H1 (cell line): Measurements from ENCODE around the gene ELANE. TPM values are rescaled to one million over a fixed set of nuclear protein-coding genes. Genes with fewer than 3 reads are reported as not detected.

Source experiments
- CTCF ChIA-PET: fragments of 300-600 bp; sonication (Branson Sonifier 250); formaldehyde crosslinking; loops from one replicate; lab custom pipeline; 2021; ENCODE audit not compliant: partially characterized antibody; lab: Charles Lee
- POLR2A ChIA-PET: fragments of 300-600 bp; sonication (Branson Sonifier 250); formaldehyde crosslinking; loops from one replicate; lab custom pipeline; 2021; ENCODE audit warnings: inconsistent platforms; ENCODE audit not compliant: partially characterized antibody; lab: Charles Lee
- DNase-seq, 2 experiments: peaks; one replicate each; pipeline versions ENCODE4 v3.0.0 to v3.0.0-alpha.2; 2010 to 2022; ENCODE audit warnings: low spot score in 2 of 2, low read depth in 1 of 2, mixed read lengths in 1 of 2
- FAIRE-seq: peaks from 2 replicates; lab custom pipeline; 2011; peaks lifted over from hg19 to GRCh38; lab: Jason Lieb, UNC
- H2AFZ ChIP-seq: 2 replicates; pipeline ENCODE4 v1.8.1; 2012; ENCODE audit warnings: low read length, inconsistent platforms
- H2AK5ac ChIP-seq: 2 replicates; pipeline ENCODE4 v1.6.1; 2013; ENCODE audit warnings: low read depth, low read length
- H2BK120ac ChIP-seq: replicated peaks from 2 replicates; pipeline ENCODE3; 2013; ENCODE audit warnings: low read depth, low read length, inconsistent platforms
- H2BK12ac ChIP-seq: 2 replicates; pipeline ENCODE4 v1.6.1; 2013; ENCODE audit warnings: low read depth, low read length
- H2BK15ac ChIP-seq: 2 replicates; pipeline ENCODE4 v1.6.1; 2013; ENCODE audit warnings: low read length
- H2BK20ac ChIP-seq: 2 replicates; pipeline ENCODE4 v1.6.1; 2013; ENCODE audit warnings: low read length
- H2BK5ac ChIP-seq: 2 replicates; pipeline ENCODE4 v1.6.1; 2013; ENCODE audit warnings: low read depth, low read length
- H3K14ac ChIP-seq: 2 replicates; pipeline ENCODE4 v1.6.1; 2013; ENCODE audit warnings: inconsistent platforms; ENCODE audit not compliant: insufficient read length
- H3K18ac ChIP-seq: 2 replicates; pipeline ENCODE4 v1.6.1; 2013; ENCODE audit warnings: low read length; ENCODE audit errors: extremely low read depth
- H3K23ac ChIP-seq: 2 replicates; pipeline ENCODE4 v1.6.1; 2013; ENCODE audit warnings: inconsistent platforms; ENCODE audit not compliant: insufficient read length
- H3K23me2 ChIP-seq: 2 replicates; pipeline ENCODE4 v1.6.1; 2013; ENCODE audit warnings: low read depth, low read length
- H3K27ac ChIP-seq: 2 replicates; pipeline ENCODE4 v1.6.1; 2011; ENCODE audit warnings: low read depth, low read length, inconsistent platforms
- H3K27me3 ChIP-seq, 4 experiments: replicated peaks in 1 of 4; 1 replicate in 1 of 4; 2 replicates in 3 of 4; pipeline versions ENCODE4 v1.6.1 to v1.8.1; 2011 to 2013; ENCODE audit warnings: low read length in 3 of 4, mild to moderate bottlenecking in 3 of 4, inconsistent platforms in 2 of 4, mixed read lengths in 2 of 4, moderate library complexity in 1 of 4; ENCODE audit not compliant: control insufficient read depth in 3 of 4, insufficient read depth in 3 of 4; ENCODE audit errors: extremely low read depth in 1 of 4
- H3K36me3 ChIP-seq, 4 experiments: 2 replicates each; pipeline versions ENCODE4 v1.6.1 to v1.8.1; 2011 to 2013; ENCODE audit warnings: mild to moderate bottlenecking in 4 of 4, low read length in 3 of 4, moderate library complexity in 2 of 4, control low read depth in 1 of 4, inconsistent platforms in 1 of 4; ENCODE audit not compliant: insufficient read depth in 4 of 4, control insufficient read depth in 2 of 4
- H3K4ac ChIP-seq: replicated peaks from 2 replicates; pipeline ENCODE3; 2013; ENCODE audit warnings: low read length, low read depth, mixed read lengths, inconsistent platforms; ENCODE audit not compliant: insufficient read length
- H3K4me1 ChIP-seq, 4 experiments: replicated peaks in 1 of 4; 1 replicate in 1 of 4; 2 replicates in 3 of 4; pipeline versions ENCODE4 v1.6.1 to v1.8.1; 2011 to 2013; ENCODE audit warnings: low read length in 3 of 4, inconsistent platforms in 2 of 4, mixed read lengths in 1 of 4; ENCODE audit not compliant: insufficient read depth in 4 of 4, control insufficient read depth in 3 of 4
- H3K4me2 ChIP-seq, 2 experiments: 2 replicates each; pipeline versions ENCODE4 v1.6.1 to v1.8.1; 2011 to 2013; ENCODE audit warnings: low read depth in 2 of 2, low read length in 2 of 2, control low read depth in 1 of 2, inconsistent platforms in 1 of 2, mild to moderate bottlenecking in 1 of 2; ENCODE audit not compliant: insufficient read depth in 1 of 2
- H3K4me3 ChIP-seq, 4 experiments: fragments of 200-600, 300-600 bp in 1 of 4; sonication (generic), shearing (Covaris generic), sonication (Bioruptor Twin) in 1 of 4; 2 replicates each; pipeline versions ENCODE4 v1.5.1 to v1.8.1; 2011 to 2016; ENCODE audit warnings: low read length in 4 of 4, low read depth in 3 of 4, control low read depth in 2 of 4, inconsistent platforms in 2 of 4, mild to moderate bottlenecking in 2 of 4, mixed read lengths in 1 of 4, moderate library complexity in 1 of 4; ENCODE audit not compliant: insufficient read depth in 2 of 4; ENCODE audit errors: extremely low read depth in 1 of 4
- H3K56ac ChIP-seq: replicated peaks from 2 replicates; pipeline ENCODE3; 2013; ENCODE audit warnings: low read depth, mild to moderate bottlenecking, mixed read lengths, low read length, inconsistent platforms; ENCODE audit not compliant: insufficient read length
- H3K79me1 ChIP-seq: 2 replicates; pipeline ENCODE4 v1.6.1; 2013; ENCODE audit warnings: low read depth, low read length, control low read depth
- H3K79me2 ChIP-seq, 2 experiments: 2 replicates each; pipeline versions ENCODE4 v1.6.1 to v1.8.1; 2012 to 2013; ENCODE audit warnings: low read length in 2 of 2, mild to moderate bottlenecking in 2 of 2, inconsistent platforms in 1 of 2; ENCODE audit not compliant: insufficient read depth in 2 of 2, control insufficient read depth in 1 of 2
- H3K9ac ChIP-seq, 4 experiments: replicated peaks in 1 of 4; 1 replicate in 1 of 4; 2 replicates in 3 of 4; pipeline versions ENCODE4 v1.6.1 to v1.8.1; 2011 to 2013; ENCODE audit warnings: low read depth in 3 of 4, low read length in 3 of 4, control low read depth in 2 of 4, mild to moderate bottlenecking in 2 of 4, moderate library complexity in 2 of 4, inconsistent platforms in 1 of 4; ENCODE audit errors: extremely low read depth in 1 of 4
- H3K9me3 ChIP-seq, 2 experiments: 2 replicates each; pipeline versions ENCODE4 v1.6.1 to v1.8.1; 2012 to 2013; ENCODE audit warnings: mild to moderate bottlenecking in 2 of 2, moderate library complexity in 2 of 2, control low read depth in 1 of 2, inconsistent platforms in 1 of 2, low read depth in 1 of 2, low read length in 1 of 2, mixed read lengths in 1 of 2; ENCODE audit not compliant: insufficient read depth in 2 of 2
- H4K20me1 ChIP-seq, 2 experiments: replicated peaks in 1 of 2; 2 replicates each; pipeline versions ENCODE3 to v1.8.1; 2011 to 2013; ENCODE audit warnings: inconsistent platforms in 2 of 2, low read length in 2 of 2, mild to moderate bottlenecking in 1 of 2; ENCODE audit not compliant: insufficient read depth in 2 of 2, control insufficient read depth in 1 of 2
- H4K5ac ChIP-seq: 2 replicates; pipeline ENCODE4 v1.6.1; 2013; ENCODE audit warnings: low read length, low read depth, mixed read lengths, inconsistent platforms; ENCODE audit not compliant: insufficient read length
- H4K8ac ChIP-seq: 2 replicates; pipeline ENCODE4 v1.8.0; 2013; ENCODE audit warnings: mild to moderate bottlenecking, moderate library complexity, low read length, inconsistent platforms; ENCODE audit not compliant: insufficient read depth; ENCODE audit errors: extremely low read depth
- H4K91ac ChIP-seq: replicated peaks from 2 replicates; pipeline ENCODE3; 2013; ENCODE audit warnings: low read length, mixed read lengths, inconsistent platforms; ENCODE audit not compliant: insufficient read length
- CBX8 ChIP-seq: fragments of 300-800, 300-1000 bp; sonication (generic); IDR thresholded peaks from 2 replicates; pipeline ENCODE4 v1.7.1; 2016; ENCODE audit warnings: low read depth, low read length, borderline replicate concordance
- CHD2 ChIP-seq: IDR thresholded peaks from 2 replicates; pipeline ENCODE4 v1.6.1; 2012; ENCODE audit warnings: low read length, improper control_type of control experiment
- FOSL1 ChIP-seq: IDR thresholded peaks from 2 replicates; pipeline ENCODE4 v1.6.1; 2011; ENCODE audit warnings: mild to moderate bottlenecking, low read depth, low read length, moderate library complexity; ENCODE audit not compliant: insufficient read depth
- GTF2F1 ChIP-seq: IDR thresholded peaks from 2 replicates; pipeline ENCODE4 v1.6.1; 2012; ENCODE audit warnings: low read depth, low read length, improper control_type of control experiment, borderline replicate concordance
- JUN ChIP-seq: IDR thresholded peaks from 2 replicates; pipeline ENCODE4 v1.6.1; 2011; ENCODE audit warnings: low read depth, mild to moderate bottlenecking, improper control_type of control experiment, low read length
- NANOG ChIP-seq: IDR thresholded peaks from 2 replicates; pipeline ENCODE4 v1.6.1; 2011; ENCODE audit warnings: low read length, low read depth, mild to moderate bottlenecking, inconsistent platforms; ENCODE audit not compliant: insufficient read depth, poor library complexity, severe bottlenecking
- SIRT6 ChIP-seq: IDR thresholded peaks from one replicate; pipeline ENCODE4 v1.7.1; 2012; ENCODE audit warnings: low read length, inconsistent platforms
- TAF1 ChIP-seq: IDR thresholded peaks from 2 replicates; pipeline ENCODE4 v1.6.1; 2011; ENCODE audit warnings: mild to moderate bottlenecking, low read depth, low read length
- TEAD4 ChIP-seq: IDR thresholded peaks from 2 replicates; pipeline ENCODE4 v1.6.1; 2012; ENCODE audit warnings: low read depth, low read length, inconsistent platforms, mixed read lengths
- USF2 ChIP-seq: IDR thresholded peaks from 2 replicates; pipeline ENCODE4 v1.6.1; 2011; ENCODE audit warnings: low read length, improper control_type of control experiment
- WGBS, 2 experiments: shearing (Covaris generic) in 1 of 2; methylation state at CpG; one replicate each; pipeline versions ENCODE4 v1.1.6 to v1.1.7; 2013 to 2015; ENCODE audit warnings: low lambda C conversion rate in 2 of 2, mixed read lengths in 2 of 2, inconsistent platforms in 1 of 2, low coverage in 1 of 2, missing lambda C conversion rate in 1 of 2; ENCODE audit not compliant: insufficient replicate concordance in 2 of 2, insufficient coverage in 1 of 2, insufficient read length in 1 of 2; ENCODE audit errors: extremely low coverage in 1 of 2, missing lambda C conversion rate in 1 of 2; 5-methylcytosine and 5-hydroxymethylcytosine counted together
- polyA plus RNA-seq, 7 experiments: library from polyadenylated mRNA; depleted of rRNA in 3 of 7; stranded (reverse) in 5 of 7; unstranded in 2 of 7; fragments of >200 nt in 5 of 7; fragments of 200-250 nt in 2 of 7; gene quantifications; 1 replicate in 5 of 7; 2 replicates in 1 of 7; 4 replicates in 1 of 7; pipeline versions ENCODE4 v1.2.1 to v1.2.3, GENCODE V29; 2011 to 2013; ENCODE audit warnings: missing spikeins in 2 of 7, mixed read lengths in 2 of 7
- total RNA-seq: library from RNA; stranded (reverse); fragmentation: NEBNext Ultra II Directional; extraction: Animal tissue kit (Norgen Biotek cat#: 25700); gene quantifications from 2 replicates; pipeline ENCODE4 v1.2.1, GENCODE V29; 2021

ELANE gene
- total and polyA plus RNA-seq, 2 of the 8 experiments (the other 6 are each of a cell fraction or from before 2014, with no cell fraction given) = not detected

DNA sequence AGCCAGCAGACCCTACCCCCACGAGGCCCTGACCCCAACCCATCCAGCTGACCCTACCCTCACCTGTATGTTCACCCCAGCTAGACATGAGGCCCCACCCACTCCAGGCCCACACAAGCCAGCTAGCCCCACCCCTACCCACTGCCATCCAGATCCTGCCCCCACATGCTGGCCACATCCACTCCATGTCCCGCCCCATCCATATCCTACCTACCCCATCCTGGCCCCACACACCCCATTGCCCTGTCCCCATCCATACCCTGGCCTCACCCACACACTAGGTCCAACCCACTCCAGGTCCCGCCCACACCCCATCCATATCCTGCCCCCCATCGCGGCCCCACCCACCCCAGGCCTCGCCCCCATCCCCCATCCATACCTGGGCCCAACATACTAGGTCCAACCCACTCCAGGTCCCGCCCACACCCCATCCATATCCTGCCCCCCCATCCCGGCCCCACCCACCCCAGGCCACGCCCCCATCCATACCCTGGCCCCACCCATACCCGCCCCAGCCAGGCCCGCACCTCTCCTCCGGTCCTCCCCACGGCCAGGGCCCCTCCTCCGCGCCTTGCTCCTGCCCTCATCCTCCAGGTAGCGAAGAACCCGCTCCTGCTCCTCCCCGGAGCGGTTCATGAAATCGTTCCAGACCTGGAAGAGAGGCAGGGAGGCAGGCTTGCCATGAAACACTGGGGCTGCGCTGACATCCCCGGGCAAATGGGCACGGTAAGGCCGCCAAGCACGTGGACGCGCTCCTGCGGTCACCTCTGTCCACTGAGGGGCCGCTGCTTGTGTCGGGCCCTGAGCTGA is 48.4 kb downstream of the ELANE start:
- 85% methylated on average over 17 of the region's 30 CpGs; no CpG with 5 or more reads in 1 of the 2 experiments for WGBS, 2 experiments
- H3K23ac ChIP-seq = no peak overlapping the region
- no peak overlapping the region for H3K27ac ChIP-seq
- H2BK15ac ChIP-seq = no peak overlapping the region; the same call in 1 of the 2 replicates
- no peak overlapping the region for H3K9ac ChIP-seq
- H3K4me3 ChIP-seq = no peak overlapping the region
- no peaks in the 10 kb centered on the region for H3K9me3 ChIP-seq
- no peak overlapping the region for H2BK20ac ChIP-seq
- H4K91ac ChIP-seq = no peak overlapping the region
- H2AFZ ChIP-seq = no peak overlapping the region
- peaks cover 13 to 27% of the 10 kb centered on the region in 2 experiments for H4K20me1 ChIP-seq
- H3K27me3 ChIP-seq = no peaks in the 10 kb centered on the region
- FAIRE-seq (no peak), DNase-seq (peak in 1 of 2 experiments; percentile 66)
- ChIA-PET CTCF (interaction anchor here (1.1 to 1.3 kb wide), 2 partner anchors 23 to 37 kb away, joined by 3 read pairs; no protein-coding TSS in a partner anchor), POLR2A (no interaction called here)
- peaks cover 0 to 9% (median 4%) of the 10 kb centered on the region in 4 experiments; a peak in 5 of 7 replicates for H3K4me1 ChIP-seq
- H3K4me2 ChIP-seq = no peak overlapping the region
- H3K23me2 ChIP-seq = peaks cover 3% of the 10 kb centered on the region; the same call in 1 of the 2 replicates
- H3K4ac ChIP-seq = no peak overlapping the region
- no peak overlapping the region for H4K5ac ChIP-seq
- no peak overlapping the region for H3K56ac ChIP-seq
- H3K79me2 ChIP-seq = peaks cover 0 to 9% of the 10 kb centered on the region in 2 experiments; a peak in 2 of 4 replicates
- H2BK120ac ChIP-seq = no peak overlapping the region
- H4K8ac ChIP-seq = peak overlapping the region; percentile 35; the same call in 1 of the 2 replicates
- H3K14ac ChIP-seq = no peak overlapping the region
- H2AK5ac ChIP-seq = peak overlapping the region; percentile 24; the same call in 1 of the 2 replicates
- H3K79me1 ChIP-seq = no peaks in the 10 kb centered on the region; the same call in 1 of the 2 replicates
- 0 out of 2 replicates have a peak overlapping the region, but pooled peaks have one; percentile 39 for H2BK12ac ChIP-seq
- no peak overlapping the region; the same call in none of the 2 replicates for H3K18ac ChIP-seq
- peaks cover 0 to 13% (median 2%) of the 10 kb centered on the region in 4 experiments; a peak in 2 of 8 replicates for H3K36me3 ChIP-seq
- peak overlapping the region; percentile 52; the same call in 1 of the 2 replicates for H2BK5ac ChIP-seq
- no peak for TF ChIP-seq SIRT6
- no peak for TF ChIP-seq USF2
- TF ChIP-seq CHD2 = no peak
- TF ChIP-seq NANOG = no peak
- TF ChIP-seq GTF2F1 = no peak
- TF ChIP-seq CBX8 = no peak
- no peak for TF ChIP-seq TAF1
- no peak for TF ChIP-seq TEAD4
- no peak for TF ChIP-seq JUN
- no peak for TF ChIP-seq FOSL1
